GM12892 (cell line): ENCODE results near the gene CDKN1B.

Experiments
- DNase-seq: peaks from one replicate; pipeline ENCODE4 v3.0.0; 2011; ENCODE audit not compliant: insufficient read length
- FAIRE-seq: peaks from 2 replicates; lab custom pipeline; 2011; peaks lifted over from hg19 to GRCh38; lab: Jason Lieb, UNC
- POLR2A ChIP-seq: IDR thresholded peaks from 2 replicates; pipeline ENCODE4 v1.6.1; 2011; ENCODE audit warnings: low read depth, low read length, control low read depth
- POLR2AphosphoS5 ChIP-seq: IDR thresholded peaks from 2 replicates; pipeline ENCODE4 v1.6.1; 2011; ENCODE audit warnings: low read depth, low read length, control low read depth
- TAF1 ChIP-seq: IDR thresholded peaks from 2 replicates; pipeline ENCODE4 v1.6.1; 2011; ENCODE audit warnings: low read depth, mild to moderate bottlenecking, control low read depth, low read length, borderline replicate concordance

CDKN1B gene

GRCh38 chr12:12744546-12745305 lies 27.6 kb downstream of the CDKN1B start:
- TF ChIP-seq POLR2AphosphoS5 (no peak), POLR2A (no peak), TAF1 (no peak)
- no peak for FAIRE-seq
- DNase-seq = no peak

GRCh38 chr12:12745576-12746211 lies 28.5 kb downstream of the CDKN1B start:
- TF ChIP-seq TAF1 (no peak), POLR2AphosphoS5 (no peak), POLR2A (no peak)
- DNase-seq = no peak
- FAIRE-seq = no peak

GRCh38 chr12:12747278-12747677 lies 30.1 kb downstream of the CDKN1B start:
- FAIRE-seq (no peak), DNase-seq (no peak)
- TF ChIP-seq POLR2AphosphoS5 = no peak
- TF ChIP-seq POLR2A = no peak
- no peak for TF ChIP-seq TAF1

- no peak for TF ChIP-seq TAF1
- TF ChIP-seq POLR2A = no peak
- TF ChIP-seq POLR2AphosphoS5 = no peak
- no peak for FAIRE-seq
- DNase-seq = no peak
Observed at GRCh38 chr12:12748044-12748443, 30.9 kb downstream of the CDKN1B start.

GRCh38 chr12:12749433-12749832 lies 32.3 kb downstream of the CDKN1B start:
- FAIRE-seq = no peak
- TF ChIP-seq TAF1 (no peak), POLR2A (no peak), POLR2AphosphoS5 (no peak)
- no peak for DNase-seq

- no peak for FAIRE-seq
- no peak for TF ChIP-seq TAF1
- no peak for TF ChIP-seq POLR2AphosphoS5
- TF ChIP-seq POLR2A = no peak
Observed at GRCh38 chr12:12755923-12756322, 38.8 kb downstream of the CDKN1B start.

GRCh38 chr12:12757121-12757520 lies 40.0 kb downstream of the CDKN1B start:
- TF ChIP-seq POLR2A = no peak
- TF ChIP-seq POLR2AphosphoS5 = no peak
- DNase-seq (no peak), FAIRE-seq (no peak)

More at GRCh38 chr12:12755923-12756322, 38.8 kb downstream of the CDKN1B start:
- DNase-seq = no peak

GRCh38 chr12:12759234-12759915 lies 42.2 kb downstream of the CDKN1B start:
- FAIRE-seq (no peak), DNase-seq (no peak)
- TF ChIP-seq POLR2AphosphoS5 = no peak
- TF ChIP-seq TAF1 = no peak
- TF ChIP-seq POLR2A = no peak

GRCh38 chr12:12764824-12765223 lies 47.7 kb downstream of the CDKN1B start:
- DNase-seq = no peak
- TF ChIP-seq POLR2A = no peak
- no peak for TF ChIP-seq POLR2AphosphoS5
- no peak for TF ChIP-seq TAF1
- FAIRE-seq = no peak

GRCh38 chr12:12770262-12770661 lies 53.1 kb downstream of the CDKN1B start:
- no peak for DNase-seq
- TF ChIP-seq TAF1 (no peak), POLR2AphosphoS5 (no peak), POLR2A (no peak)
- FAIRE-seq = no peak
